ENCODE data around the gene ERFE.

The ERFE gene

DNA sequence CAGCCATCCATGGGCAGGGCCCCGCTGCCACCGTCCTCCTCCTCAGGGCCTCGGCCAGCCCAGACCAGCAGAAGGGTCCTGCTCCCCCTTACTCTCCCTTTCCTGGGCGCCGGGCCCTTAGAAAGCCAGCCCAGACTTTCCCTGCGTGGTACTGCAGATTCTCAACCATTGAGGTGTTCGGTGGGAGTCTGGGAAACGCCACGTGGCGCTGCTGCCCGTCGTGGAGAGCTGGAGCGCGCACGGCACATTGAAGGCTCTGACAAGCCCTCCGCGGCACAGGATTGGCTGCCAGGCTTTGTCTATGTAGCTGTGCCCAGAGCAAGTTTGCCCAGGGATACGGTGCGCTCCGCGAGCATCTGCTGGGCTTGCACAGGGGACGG is 30.7 kb upstream of the ERFE start:
- Histone ChIP-seq H3K9me3 (ENCODE audit: insufficient read depth, low read length) (0 out of 2 replicates have a peak, but pooled peaks cover 4% of the 10 kb centered on the region), H2AFZ (ENCODE audit: low read depth, low read length, severe bottlenecking) (no peak overlapping the region), H3K79me2 (ENCODE audit: insufficient read depth, low read length) (no peaks in the 10 kb centered on the region), H3K27ac (ENCODE audit: low read depth, low read length) (no peak overlapping the region), H3F3A (ENCODE audit: insufficient read depth) (no peaks in the 10 kb centered on the region), H3K9me2 (replicated peaks; ENCODE audit: insufficient read depth, low read length) (no peaks in the 10 kb centered on the region), H4K20me1 (ENCODE audit: low read depth, low read length) (no peaks in the 10 kb centered on the region), H3K36me3 (ENCODE audit: low read length) (no peaks in the 10 kb centered on the region), H3K27me3 (ENCODE audit: low read length) (no peaks in the 10 kb centered on the region), H3K9ac (ENCODE audit: low read length) (no peak overlapping the region), H3K4me3 (ENCODE audit: insufficient read depth, low read length, poor library complexity, severe bottlenecking) (no peak overlapping the region), H3K4me2 (ENCODE audit: low read depth, low read length, poor library complexity, severe bottlenecking) (no peak overlapping the region)
- TF ChIP-seq EZH2phosphoT487 (conservative IDR thresholded peaks at IDR 0.05; ENCODE audit: low read length) = no peak
- TF ChIP-seq, protein P1, sequence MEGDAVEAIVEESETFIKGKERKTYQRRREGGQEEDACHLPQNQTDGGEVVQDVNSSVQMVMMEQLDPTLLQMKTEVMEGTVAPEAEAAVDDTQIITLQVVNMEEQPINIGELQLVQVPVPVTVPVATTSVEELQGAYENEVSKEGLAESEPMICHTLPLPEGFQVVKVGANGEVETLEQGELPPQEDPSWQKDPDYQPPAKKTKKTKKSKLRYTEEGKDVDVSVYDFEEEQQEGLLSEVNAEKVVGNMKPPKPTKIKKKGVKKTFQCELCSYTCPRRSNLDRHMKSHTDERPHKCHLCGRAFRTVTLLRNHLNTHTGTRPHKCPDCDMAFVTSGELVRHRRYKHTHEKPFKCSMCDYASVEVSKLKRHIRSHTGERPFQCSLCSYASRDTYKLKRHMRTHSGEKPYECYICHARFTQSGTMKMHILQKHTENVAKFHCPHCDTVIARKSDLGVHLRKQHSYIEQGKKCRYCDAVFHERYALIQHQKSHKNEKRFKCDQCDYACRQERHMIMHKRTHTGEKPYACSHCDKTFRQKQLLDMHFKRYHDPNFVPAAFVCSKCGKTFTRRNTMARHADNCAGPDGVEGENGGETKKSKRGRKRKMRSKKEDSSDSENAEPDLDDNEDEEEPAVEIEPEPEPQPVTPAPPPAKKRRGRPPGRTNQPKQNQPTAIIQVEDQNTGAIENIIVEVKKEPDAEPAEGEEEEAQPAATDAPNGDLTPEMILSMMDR (IDR thresholded peaks at IDR 0.05; ENCODE audit: insufficient read depth, low read length, poor library complexity, severe bottlenecking) = no peak

DNA sequence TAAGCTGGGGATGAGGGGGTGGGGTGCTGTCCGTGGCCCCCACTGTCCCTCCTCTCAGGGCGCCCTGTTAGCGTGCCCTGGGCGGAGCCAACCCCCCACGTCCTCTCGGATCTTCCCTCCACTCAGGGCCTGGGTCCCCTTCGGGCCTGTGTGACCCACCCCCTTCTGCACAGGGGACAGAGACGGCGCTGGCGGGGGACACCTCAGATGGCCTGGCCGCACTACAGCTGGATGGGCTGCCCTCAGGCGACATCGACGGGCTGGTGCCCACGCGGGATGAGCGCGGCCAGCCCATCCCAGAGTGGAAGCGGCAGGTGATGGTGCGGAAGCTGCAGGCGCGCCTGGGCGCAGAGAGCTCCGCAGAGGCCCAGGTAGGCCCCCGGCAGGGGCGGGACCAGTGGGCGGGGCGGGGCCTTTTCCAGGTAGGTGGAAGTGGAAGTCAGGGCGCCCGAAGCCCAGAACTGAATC is 30.2 kb upstream of the ERFE start:
- Histone ChIP-seq H3K9me2 (replicated peaks; ENCODE audit: insufficient read depth, low read length) (no peaks in the 10 kb centered on the region), H3K27ac (ENCODE audit: low read depth, low read length) (no peak overlapping the region), H3K36me3 (ENCODE audit: low read length) (no peaks in the 10 kb centered on the region), H3K27me3 (ENCODE audit: low read length) (no peaks in the 10 kb centered on the region), H3K4me3 (ENCODE audit: insufficient read depth, low read length, poor library complexity, severe bottlenecking) (no peak overlapping the region), H3K79me2 (ENCODE audit: insufficient read depth, low read length) (no peaks in the 10 kb centered on the region), H3K9ac (ENCODE audit: low read length) (no peak overlapping the region), H3F3A (ENCODE audit: insufficient read depth) (no peaks in the 10 kb centered on the region), H4K20me1 (ENCODE audit: low read depth, low read length) (no peaks in the 10 kb centered on the region), H3K9me3 (ENCODE audit: insufficient read depth, low read length) (0 out of 2 replicates have a peak, but pooled peaks cover 4% of the 10 kb centered on the region), H2AFZ (ENCODE audit: low read depth, low read length, severe bottlenecking) (no peak overlapping the region), H3K4me2 (ENCODE audit: low read depth, low read length, poor library complexity, severe bottlenecking) (no peak overlapping the region)
- no peak for TF ChIP-seq EZH2phosphoT487 (conservative IDR thresholded peaks at IDR 0.05; ENCODE audit: low read length)
- TF ChIP-seq, protein P1 (IDR thresholded peaks at IDR 0.05; ENCODE audit: insufficient read depth, low read length, poor library complexity, severe bottlenecking) = no peak

DNA sequence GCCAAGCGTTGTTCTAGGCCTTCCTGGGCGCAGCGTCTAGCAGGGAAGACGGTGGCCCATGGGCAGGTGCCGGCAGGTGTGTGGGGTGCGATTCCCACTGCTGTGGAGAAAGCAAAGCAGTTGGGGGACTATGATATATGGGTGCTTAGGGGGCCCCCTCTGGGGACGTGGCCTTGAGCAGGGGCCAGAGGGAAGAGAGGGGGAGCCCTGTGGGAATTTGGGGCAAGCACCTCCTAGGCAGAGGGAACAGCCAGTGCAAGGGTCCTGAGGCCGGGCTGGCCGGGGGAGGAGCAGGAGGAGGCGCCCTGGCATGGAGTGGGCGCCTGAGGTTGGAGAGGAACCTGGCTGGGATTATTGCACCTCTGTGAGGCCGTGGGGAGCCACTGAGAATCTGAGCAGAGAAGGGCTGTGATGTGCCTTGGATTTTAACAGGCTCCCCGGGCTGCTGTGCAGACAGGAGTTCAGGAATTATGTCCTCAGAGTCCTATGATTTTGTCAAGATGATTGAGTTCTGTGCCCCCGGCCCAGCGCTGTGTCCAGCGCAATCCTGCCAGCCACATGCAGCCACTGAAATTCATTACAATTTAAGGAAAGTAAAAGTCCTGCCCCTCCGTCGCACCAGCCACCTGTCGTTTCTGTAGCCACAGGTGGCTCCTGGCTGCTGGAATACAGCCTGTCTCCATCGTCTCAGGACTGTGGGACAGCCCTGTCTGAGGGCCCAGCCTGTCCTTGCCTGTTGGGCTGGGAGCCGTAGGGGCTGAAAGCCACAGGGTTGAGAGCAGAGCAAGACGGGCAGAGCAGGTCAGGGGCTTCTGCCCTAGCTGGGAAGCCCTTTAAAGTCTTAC is 29.4 kb upstream of the ERFE start:
- TF ChIP-seq, protein P1 (IDR thresholded peaks at IDR 0.05; ENCODE audit: insufficient read depth, low read length, poor library complexity, severe bottlenecking) = no peak
- no peak for TF ChIP-seq EZH2phosphoT487 (conservative IDR thresholded peaks at IDR 0.05; ENCODE audit: low read length)
- no peak overlapping the region for H3K4me3 ChIP-seq (ENCODE audit: insufficient read depth, low read length, poor library complexity, severe bottlenecking)
- H3K27me3 ChIP-seq (ENCODE audit: low read length) = no peaks in the 10 kb centered on the region
- no peak overlapping the region for H3K4me2 ChIP-seq (ENCODE audit: low read depth, low read length, poor library complexity, severe bottlenecking)
- no peak overlapping the region for H3K27ac ChIP-seq (ENCODE audit: low read depth, low read length)
- no peaks in the 10 kb centered on the region for H3F3A ChIP-seq (ENCODE audit: insufficient read depth)
- H2AFZ ChIP-seq (ENCODE audit: low read depth, low read length, severe bottlenecking) = no peak overlapping the region
- H3K9me2 ChIP-seq (replicated peaks; ENCODE audit: insufficient read depth, low read length) = no peaks in the 10 kb centered on the region
- H3K9me3 ChIP-seq (ENCODE audit: insufficient read depth, low read length) = 0 out of 2 replicates have a peak, but pooled peaks cover 4% of the 10 kb centered on the region
- H3K79me2 ChIP-seq (ENCODE audit: insufficient read depth, low read length) = no peaks in the 10 kb centered on the region
- H3K9ac ChIP-seq (ENCODE audit: low read length) = no peak overlapping the region
- H4K20me1 ChIP-seq (ENCODE audit: low read depth, low read length) = no peaks in the 10 kb centered on the region
- H3K36me3 ChIP-seq (ENCODE audit: low read length) = no peaks in the 10 kb centered on the region
